GM12873 (cell line): ENCODE results near the gene WFDC11.

Experiments used
- TF ChIP-seq, protein P1 (sequence below): IDR thresholded peaks from 2 replicates; pipeline ENCODE4 v1.5.1; 2012; ENCODE audit warnings: low read depth, mild to moderate bottlenecking, moderate library complexity, low read length, control low read depth; ENCODE audit not compliant: insufficient read depth; ENCODE audit errors: missing control alignments

Gene WFDC11

DNA sequence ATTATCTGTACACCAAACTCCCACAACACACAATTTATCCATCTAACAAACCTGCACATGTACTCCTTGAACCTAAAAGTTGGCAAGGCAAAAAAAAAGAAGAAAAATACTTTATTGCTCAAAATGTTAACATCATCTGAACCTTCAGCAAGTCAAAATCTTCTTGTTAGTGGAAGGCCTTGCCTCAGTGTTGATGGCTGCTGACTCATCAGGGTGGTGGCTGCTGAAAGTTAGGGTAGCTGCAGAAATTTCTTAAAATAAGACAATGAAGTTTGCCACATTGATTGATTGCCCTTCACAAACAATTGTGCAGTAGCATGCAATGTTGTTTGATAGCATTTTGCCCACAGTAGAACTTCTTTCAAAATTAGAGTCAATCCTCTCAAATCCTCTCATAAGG lies 2.7 kb upstream of the WFDC11 start:
- TF ChIP-seq, protein P1, sequence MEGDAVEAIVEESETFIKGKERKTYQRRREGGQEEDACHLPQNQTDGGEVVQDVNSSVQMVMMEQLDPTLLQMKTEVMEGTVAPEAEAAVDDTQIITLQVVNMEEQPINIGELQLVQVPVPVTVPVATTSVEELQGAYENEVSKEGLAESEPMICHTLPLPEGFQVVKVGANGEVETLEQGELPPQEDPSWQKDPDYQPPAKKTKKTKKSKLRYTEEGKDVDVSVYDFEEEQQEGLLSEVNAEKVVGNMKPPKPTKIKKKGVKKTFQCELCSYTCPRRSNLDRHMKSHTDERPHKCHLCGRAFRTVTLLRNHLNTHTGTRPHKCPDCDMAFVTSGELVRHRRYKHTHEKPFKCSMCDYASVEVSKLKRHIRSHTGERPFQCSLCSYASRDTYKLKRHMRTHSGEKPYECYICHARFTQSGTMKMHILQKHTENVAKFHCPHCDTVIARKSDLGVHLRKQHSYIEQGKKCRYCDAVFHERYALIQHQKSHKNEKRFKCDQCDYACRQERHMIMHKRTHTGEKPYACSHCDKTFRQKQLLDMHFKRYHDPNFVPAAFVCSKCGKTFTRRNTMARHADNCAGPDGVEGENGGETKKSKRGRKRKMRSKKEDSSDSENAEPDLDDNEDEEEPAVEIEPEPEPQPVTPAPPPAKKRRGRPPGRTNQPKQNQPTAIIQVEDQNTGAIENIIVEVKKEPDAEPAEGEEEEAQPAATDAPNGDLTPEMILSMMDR, result no peak

DNA sequence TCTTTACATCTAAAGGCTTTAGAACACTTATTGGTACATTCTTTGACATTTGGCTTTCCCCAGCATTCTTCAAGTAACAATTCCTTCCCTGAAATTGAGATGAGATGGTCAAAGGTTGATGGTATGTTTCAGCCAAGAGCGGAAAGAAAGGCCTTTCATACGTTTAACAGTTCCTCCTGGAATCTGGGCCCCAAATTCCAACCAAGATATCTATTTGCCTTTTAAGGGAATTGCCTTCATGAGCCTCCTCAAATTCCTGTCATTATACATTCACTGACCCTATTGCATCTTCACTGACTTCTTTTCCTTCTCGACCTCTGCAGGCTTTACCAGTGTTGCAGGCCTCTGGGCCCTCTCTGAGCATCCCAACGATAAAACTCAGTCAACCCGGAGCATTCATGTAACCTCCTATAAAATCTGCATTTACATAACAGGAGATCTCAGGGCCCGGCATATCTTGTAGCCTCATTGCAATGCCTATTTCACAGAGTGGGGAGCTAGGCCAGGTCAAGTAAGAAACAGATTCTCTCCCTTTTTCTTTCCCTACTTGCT lies 20.7 kb downstream of the WFDC11 start:
- TF ChIP-seq, protein P1, result no peak

DNA sequence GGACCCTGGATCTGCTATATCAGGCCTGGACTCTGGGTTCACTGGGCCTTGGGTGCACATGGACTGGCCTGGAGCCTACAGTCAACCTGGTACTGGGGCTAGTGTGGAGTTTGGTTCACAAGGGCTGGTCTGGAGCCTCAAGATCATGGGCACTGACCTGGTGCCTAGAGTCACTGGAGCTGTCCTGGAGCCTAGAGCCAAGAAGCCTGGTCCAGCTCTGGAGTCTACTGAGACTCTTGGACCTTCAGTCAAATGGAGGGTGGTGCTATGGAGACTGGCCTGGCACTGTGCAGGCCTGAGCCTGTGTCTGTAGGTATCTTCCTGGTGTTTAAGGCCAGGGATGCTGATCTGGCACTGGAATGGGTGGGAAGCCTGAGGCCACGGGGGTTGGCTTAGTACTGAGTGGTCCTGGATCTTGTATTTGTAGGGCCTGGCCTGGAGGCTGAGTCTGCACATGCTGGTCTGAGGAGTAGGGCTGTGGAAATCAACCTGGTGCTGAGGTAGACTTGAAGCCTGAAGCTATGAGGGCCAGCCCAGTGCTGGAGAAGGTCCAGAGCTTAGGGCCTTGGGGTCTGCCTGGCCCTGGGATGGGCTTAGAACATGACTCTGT lies 22.5 kb downstream of the WFDC11 start:
- TF ChIP-seq, protein P1, result no peak

DNA sequence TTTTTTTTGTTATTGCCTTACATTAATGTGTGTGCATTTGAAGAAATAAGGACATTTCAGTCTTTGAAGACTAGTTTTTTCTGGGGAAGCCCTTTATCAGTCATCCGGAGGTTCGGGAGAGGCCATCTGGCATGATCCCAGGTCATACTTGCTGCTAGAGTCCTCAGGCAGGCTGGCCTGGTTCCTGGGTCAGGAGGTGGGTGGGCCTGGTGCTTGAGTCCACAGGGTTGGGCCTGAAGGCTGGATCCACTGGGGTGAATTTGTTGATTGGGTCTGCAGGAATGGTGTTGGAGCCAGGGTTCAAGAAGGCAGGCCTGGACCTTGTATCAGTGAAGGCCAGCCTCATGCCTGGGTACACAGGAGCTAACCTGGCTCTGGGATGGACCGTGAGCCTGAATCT lies 23.2 kb downstream of the WFDC11 start:
- TF ChIP-seq, protein P1, result no peak

DNA sequence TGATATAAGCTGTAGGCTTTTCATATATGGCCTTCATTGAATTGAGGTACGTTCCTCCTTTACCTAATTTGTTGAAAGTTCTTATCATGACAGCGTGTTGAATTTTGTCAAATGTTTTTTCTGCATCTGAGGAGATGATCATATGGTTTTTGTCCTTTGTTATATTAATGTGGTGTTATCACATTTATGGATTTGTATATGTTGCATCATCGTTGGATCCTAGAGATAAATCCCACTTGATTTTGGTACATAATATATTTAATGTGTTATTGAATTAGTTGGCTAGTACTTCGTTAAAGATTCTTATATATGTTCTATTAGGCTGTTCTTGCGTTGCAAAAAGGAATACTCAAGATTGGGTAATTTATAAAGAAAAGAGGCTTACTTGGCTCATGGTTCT lies 30.4 kb downstream of the WFDC11 start:
- TF ChIP-seq, protein P1, result no peak

DNA sequence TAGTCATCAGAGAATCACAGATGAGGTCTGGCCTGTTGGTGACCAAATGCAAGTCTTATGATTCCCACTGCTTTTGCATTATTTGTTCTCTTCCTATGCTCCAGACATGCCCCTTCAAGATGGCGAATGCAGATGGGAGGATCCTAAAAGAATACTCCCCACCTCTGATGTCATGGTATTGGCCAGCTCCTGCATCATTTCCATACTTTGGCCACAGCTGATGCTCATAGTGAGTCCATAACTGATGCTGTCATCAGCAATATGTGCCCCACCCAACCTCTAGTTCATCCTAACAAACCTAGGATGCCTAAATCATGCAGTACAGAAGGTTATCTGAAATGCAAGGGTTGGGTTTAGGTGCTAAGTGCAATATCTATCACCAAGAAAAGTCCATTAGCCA lies 33.5 kb downstream of the WFDC11 start:
- TF ChIP-seq, protein P1, result no peak

DNA sequence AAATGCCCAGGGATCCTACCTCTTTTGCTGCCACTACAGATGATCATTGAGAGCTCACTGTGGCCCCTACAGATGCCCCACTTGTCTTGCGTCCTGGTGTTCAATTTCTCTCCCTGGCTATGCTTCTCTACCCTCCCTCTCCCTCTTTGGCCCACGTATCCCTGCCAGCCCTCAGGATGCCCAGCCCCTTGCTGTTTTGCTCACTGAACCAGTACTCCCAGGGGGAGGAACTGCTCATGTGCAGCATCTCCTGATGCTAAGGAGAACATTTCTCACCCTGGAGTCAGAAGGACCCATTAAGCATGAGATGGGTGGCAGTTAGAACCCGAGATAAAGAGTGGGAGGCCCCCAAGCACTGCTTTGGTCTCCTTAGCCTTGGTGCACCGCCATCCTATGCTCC lies 38.9 kb downstream of the WFDC11 start, which contains the start of gene WFDC9:
WFDC9 (minus strand) TSS at position 101 of the 400 bp plus-strand sequence. CDS start 21,103 bp downstream, outside the sequence.
- TF ChIP-seq, protein P1, result no peak
